AG04449 (cell line): Measurements from ENCODE around the gene RPS21.

Experiments used
- CTCF ChIA-PET: fragments of 350-600 bp; formaldehyde crosslinking; extraction: SDS; loops from one replicate; lab custom pipeline; 2021; ENCODE audit warnings: antibody characterized with exemption; lab: Yijun Ruan, JAX
- POLR2A ChIA-PET: fragments of 400-600, 350-600 bp; formaldehyde crosslinking; extraction: SDS; loops from one replicate; lab custom pipeline; 2020; ENCODE audit warnings: antibody characterized with exemption, inconsistent platforms; lab: Yijun Ruan, JAX
- DNase-seq: peaks from one replicate; pipeline ENCODE4 v3.0.0-alpha.2; 2010; ENCODE audit warnings: low read depth, low spot score
- H3K4me3 ChIP-seq: 2 replicates; pipeline ENCODE4 v1.5.1; 2011; ENCODE audit warnings: low read depth, mild to moderate bottlenecking, control low read depth, low read length
- TF ChIP-seq, protein P1 (sequence below): IDR thresholded peaks from one replicate; pipeline ENCODE4 v1.5.1; 2011; ENCODE audit warnings: mild to moderate bottlenecking, moderate library complexity, low read length, control low read depth, inconsistent platforms; ENCODE audit not compliant: insufficient read depth; ENCODE audit errors: missing control alignments

RPS21 gene

DNA sequence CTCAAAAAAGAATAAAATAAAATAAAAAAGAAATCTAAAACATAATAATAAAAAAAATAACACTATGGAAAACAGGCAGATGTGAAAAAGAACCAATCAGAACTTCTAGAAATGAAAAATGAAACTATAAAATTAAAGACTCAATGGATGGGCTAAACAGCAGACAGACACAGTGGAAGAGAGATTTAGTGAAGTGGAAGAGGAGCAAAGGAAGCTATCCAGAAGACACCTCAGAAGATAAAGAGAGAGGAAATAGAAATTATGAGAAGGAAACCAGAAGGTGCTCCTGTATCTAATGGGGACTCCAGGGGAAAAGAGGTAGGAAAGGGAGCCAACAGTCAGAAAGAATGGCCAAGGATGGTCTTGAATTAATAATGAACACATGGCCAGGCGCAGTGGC lies 38.3 kb upstream of the RPS21 start:
- CTCF ChIA-PET, result interaction anchor here (0.9 to 1.7 kb wide), 2 partner anchors 9 to 15 kb away, joined by 3 to 4 read pairs; no protein-coding TSS in a partner anchor

DNA sequence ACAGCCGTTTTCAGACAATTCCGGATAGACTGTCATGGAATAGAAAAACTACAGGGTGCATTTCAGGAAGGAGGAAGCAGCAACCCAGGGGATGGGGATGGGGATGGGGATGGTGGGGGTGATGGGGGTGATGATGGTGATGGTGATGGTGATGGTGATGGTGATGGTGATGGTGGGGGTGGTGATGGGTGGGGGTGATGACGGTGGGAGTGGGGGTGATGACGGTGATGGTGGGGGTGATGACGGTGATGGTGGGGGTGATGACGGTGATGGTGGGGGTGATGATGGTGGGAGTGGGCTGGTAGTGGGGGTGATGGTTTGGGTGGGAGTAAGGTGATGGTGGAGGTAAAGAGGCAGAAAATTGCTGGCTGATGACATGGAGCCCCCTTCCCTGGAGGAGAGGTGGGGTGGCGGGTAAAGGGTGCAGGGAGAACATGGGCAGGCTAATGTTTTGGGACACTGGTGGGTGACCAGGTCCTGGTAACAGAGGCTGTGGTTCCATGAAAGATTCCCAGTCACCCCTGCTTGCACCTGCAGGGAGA lies 37.3 kb upstream of the RPS21 start:
- TF ChIP-seq, protein P1, sequence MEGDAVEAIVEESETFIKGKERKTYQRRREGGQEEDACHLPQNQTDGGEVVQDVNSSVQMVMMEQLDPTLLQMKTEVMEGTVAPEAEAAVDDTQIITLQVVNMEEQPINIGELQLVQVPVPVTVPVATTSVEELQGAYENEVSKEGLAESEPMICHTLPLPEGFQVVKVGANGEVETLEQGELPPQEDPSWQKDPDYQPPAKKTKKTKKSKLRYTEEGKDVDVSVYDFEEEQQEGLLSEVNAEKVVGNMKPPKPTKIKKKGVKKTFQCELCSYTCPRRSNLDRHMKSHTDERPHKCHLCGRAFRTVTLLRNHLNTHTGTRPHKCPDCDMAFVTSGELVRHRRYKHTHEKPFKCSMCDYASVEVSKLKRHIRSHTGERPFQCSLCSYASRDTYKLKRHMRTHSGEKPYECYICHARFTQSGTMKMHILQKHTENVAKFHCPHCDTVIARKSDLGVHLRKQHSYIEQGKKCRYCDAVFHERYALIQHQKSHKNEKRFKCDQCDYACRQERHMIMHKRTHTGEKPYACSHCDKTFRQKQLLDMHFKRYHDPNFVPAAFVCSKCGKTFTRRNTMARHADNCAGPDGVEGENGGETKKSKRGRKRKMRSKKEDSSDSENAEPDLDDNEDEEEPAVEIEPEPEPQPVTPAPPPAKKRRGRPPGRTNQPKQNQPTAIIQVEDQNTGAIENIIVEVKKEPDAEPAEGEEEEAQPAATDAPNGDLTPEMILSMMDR, result no peak
- no peak overlapping the region for H3K4me3 ChIP-seq
- ChIA-PET POLR2A (no interaction called here), CTCF (interaction anchor here (1.5 to 1.7 kb wide), 2 partner anchors 10 to 19 kb away, joined by 4 to 6 read pairs; no protein-coding TSS in a partner anchor)
- no peak for DNase-seq

More for the DNA sequence above, 38.3 kb upstream of the RPS21 start:
- POLR2A ChIA-PET, result no interaction called here
- no peak overlapping the region for H3K4me3 ChIP-seq
- DNase-seq, result no peak
- TF ChIP-seq, protein P1, result no peak

DNA sequence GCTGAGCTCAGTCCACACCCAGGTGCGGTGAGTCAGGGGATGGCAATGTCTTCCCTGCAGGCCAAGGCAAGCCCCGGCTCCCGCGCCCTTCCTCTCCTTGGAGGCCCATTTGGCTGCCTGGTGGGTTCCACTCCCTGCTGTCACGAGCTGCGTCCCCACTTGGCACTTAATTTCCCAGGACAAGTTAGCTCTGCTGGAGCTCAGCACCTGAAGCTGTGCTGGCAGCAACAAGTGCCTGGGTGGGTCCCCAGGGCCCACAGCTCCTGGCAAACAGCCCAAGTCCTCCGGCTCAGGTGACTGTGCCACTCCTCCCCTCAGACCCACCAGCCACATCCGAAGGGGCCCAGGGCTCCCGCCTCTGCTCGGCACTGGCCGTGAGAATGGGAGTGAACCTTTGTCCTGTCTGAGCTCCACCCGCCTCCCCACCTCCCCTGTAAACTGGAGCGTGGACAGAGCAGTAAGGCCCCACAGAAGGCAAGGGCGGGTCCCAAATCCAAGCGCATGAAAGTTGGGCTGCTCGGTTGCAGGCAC lies 36.7 kb upstream of the RPS21 start:
- TF ChIP-seq, protein P1, result no peak
- ChIA-PET CTCF (interaction anchor here (1.5 to 1.7 kb wide), 2 partner anchors 10 to 18 kb away, joined by 4 to 6 read pairs; no protein-coding TSS in a partner anchor), POLR2A (no interaction called here)
- no peak overlapping the region for H3K4me3 ChIP-seq
- no peak for DNase-seq

DNA sequence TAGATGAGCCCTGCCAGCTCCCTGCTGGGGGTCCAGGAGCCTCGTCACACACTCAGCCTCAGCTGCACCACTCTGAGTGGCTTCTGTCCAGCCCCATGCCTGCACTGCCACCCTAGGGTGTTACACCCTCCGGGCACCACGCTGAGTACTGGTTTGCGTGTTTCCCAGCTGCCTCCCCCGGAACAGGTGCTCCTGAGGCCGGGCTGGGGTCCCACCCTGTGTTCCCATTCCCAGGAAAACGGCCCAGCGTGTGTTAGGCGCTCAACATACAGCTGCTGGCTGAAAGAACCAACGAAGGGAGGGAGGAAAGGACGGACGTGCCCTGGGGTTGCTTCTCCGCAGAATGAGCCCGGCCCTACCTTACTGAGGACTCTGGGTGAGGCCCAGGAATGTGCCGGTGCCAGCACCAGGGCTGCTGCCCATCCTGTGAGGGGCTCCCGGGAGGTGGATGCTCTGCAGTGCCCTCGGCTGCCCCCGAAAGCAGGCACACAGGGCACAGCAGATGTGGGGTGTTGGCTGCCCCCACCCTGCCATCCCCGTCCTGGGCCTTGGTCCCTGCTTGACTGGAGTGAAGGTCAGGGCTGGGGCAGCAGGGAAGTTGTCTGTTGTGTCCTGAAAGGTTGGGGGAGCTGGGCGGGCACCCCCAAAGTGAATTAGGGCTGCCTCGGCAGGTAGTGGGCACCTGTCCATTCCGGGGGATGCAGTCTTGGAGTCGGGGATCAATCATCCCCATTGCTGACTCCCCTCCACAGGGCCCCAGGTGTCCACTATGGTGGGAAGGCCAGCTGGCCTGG lies 36.1 kb upstream of the RPS21 start:
- H3K4me3 ChIP-seq, result no peak overlapping the region
- DNase-seq, result no peak
- POLR2A ChIA-PET, result no interaction called here
- TF ChIP-seq, protein P1, result no peak
- CTCF ChIA-PET, result interaction anchor here (1.5 kb wide), 1 partner anchor 18 kb away, joined by 6 read pairs; no protein-coding TSS in a partner anchor

- TF ChIP-seq, protein P1, result no peak
- CTCF ChIA-PET, result no interaction called here
- no peak overlapping the region for H3K4me3 ChIP-seq
- no peak for DNase-seq
- POLR2A ChIA-PET, result no interaction called here
Measured at GRCh38 chr20:62351469-62352401, 35.2 kb upstream of the RPS21 start.
